GM23338 (cell line): ENCODE data around the gene CIT. TPM values are rescaled to one million over a fixed set of nuclear protein-coding genes. Genes with fewer than 3 reads are reported as not detected.

Experiments used
- ATAC-seq: fragments of 200-7000 bp; cut with Tn5 transposase; 3 replicates; pipeline ENCODE4 v1.9.1; 2020
- DNase-seq: peaks from one replicate; pipeline ENCODE4 v3.0.0-alpha.2; 2015; ENCODE audit warnings: low spot score
- H2AFZ ChIP-seq: fragments of 200-600 bp; sonication (generic); 2 replicates; pipeline ENCODE4 v1.8.0; 2016; ENCODE audit warnings: antibody characterized with exemption, mild to moderate bottlenecking, moderate library complexity
- H3F3A ChIP-seq: fragments of 200-600 bp; sonication (generic); replicated peaks from 2 replicates; pipeline ENCODE4 v1.8.0; 2017; ENCODE audit warnings: antibody characterized with exemption, mixed run types, low read depth
- H3K27ac ChIP-seq: fragments of 200-600 bp; sonication (generic); 2 replicates; pipeline ENCODE4 v1.6.1; 2016; ENCODE audit warnings: low read depth
- H3K27me3 ChIP-seq: fragments of 200-600 bp; sonication (generic); 2 replicates; pipeline ENCODE4 v1.8.0; 2016; ENCODE audit warnings: mild to moderate bottlenecking, mixed run types, moderate library complexity; ENCODE audit not compliant: insufficient read depth
- H3K36me3 ChIP-seq: fragments of 200-600 bp; sonication (generic); 2 replicates; pipeline ENCODE4 v1.8.0; 2016; ENCODE audit warnings: mild to moderate bottlenecking; ENCODE audit not compliant: insufficient read depth
- H3K4me1 ChIP-seq: fragments of 200-600 bp; sonication (generic); 2 replicates; pipeline ENCODE4 v1.8.0; 2016; ENCODE audit warnings: mild to moderate bottlenecking, moderate library complexity; ENCODE audit not compliant: insufficient read depth
- H3K4me2 ChIP-seq: fragments of 200-600 bp; sonication (generic); 2 replicates; pipeline ENCODE4 v1.7.1; 2017; ENCODE audit warnings: mixed run types
- H3K4me3 ChIP-seq: fragments of 200-600 bp; sonication (generic); 2 replicates; pipeline ENCODE4 v1.6.1; 2016; ENCODE audit warnings: mixed run types
- H3K79me2 ChIP-seq: fragments of 200-600 bp; sonication (generic); replicated peaks from 2 replicates; pipeline ENCODE4 v1.8.0; 2017; ENCODE audit warnings: mild to moderate bottlenecking; ENCODE audit not compliant: insufficient read depth
- H3K9me2 ChIP-seq: fragments of 200-600 bp; sonication (generic); 2 replicates; pipeline ENCODE4 v1.8.0; 2017; ENCODE audit not compliant: insufficient read depth
- H4K20me1 ChIP-seq: fragments of 200-600 bp; sonication (generic); replicated peaks from 2 replicates; pipeline ENCODE4 v1.8.0; 2017; ENCODE audit warnings: mild to moderate bottlenecking; ENCODE audit not compliant: insufficient read depth
- H3K27ac Mint-ChIP-seq: 2 replicates; pipeline ENCODE4 v1.8.0; 2020; ENCODE audit warnings: inconsistent platforms, mild to moderate bottlenecking, moderate library complexity, mixed read lengths
- H3K27me3 Mint-ChIP-seq: 3 replicates; pipeline ENCODE4 v1.8.0; 2022; ENCODE audit warnings: low read depth, mild to moderate bottlenecking, moderate library complexity, mixed read lengths, inconsistent platforms; ENCODE audit not compliant: insufficient read depth, poor library complexity
- H3K36me3 Mint-ChIP-seq: 3 replicates; pipeline ENCODE4 v1.8.0; 2021; ENCODE audit warnings: low read depth, mild to moderate bottlenecking, inconsistent platforms, moderate library complexity, mixed read lengths
- H3K4me1 Mint-ChIP-seq: 3 replicates; pipeline ENCODE4 v1.8.0; 2020; ENCODE audit warnings: mild to moderate bottlenecking, inconsistent platforms, mixed read lengths
- H3K4me3 Mint-ChIP-seq: 3 replicates; pipeline ENCODE4 v1.8.0; 2021; ENCODE audit warnings: moderate library complexity, mild to moderate bottlenecking, inconsistent platforms, mixed read lengths
- H3K9me3 Mint-ChIP-seq: 3 replicates; pipeline ENCODE4 v1.8.0; 2020; ENCODE audit warnings: moderate library complexity, mild to moderate bottlenecking, inconsistent platforms, mixed read lengths
- EZH2 ChIP-seq: fragments of 200-600 bp; sonication (generic); IDR thresholded peaks from one replicate; pipeline ENCODE4 v1.8.0; 2017; ENCODE audit warnings: antibody characterized with exemption, mild to moderate bottlenecking, low read depth; ENCODE audit not compliant: unreplicated experiment
- JUNB ChIP-seq: IDR thresholded peaks from one replicate; pipeline ENCODE4 v1.6.1; 2016; ENCODE audit warnings: antibody characterized with exemption; ENCODE audit not compliant: unreplicated experiment
- NANOG ChIP-seq: IDR thresholded peaks from 2 replicates; pipeline ENCODE4 v1.6.1; 2016; ENCODE audit warnings: antibody characterized with exemption, borderline replicate concordance
- POLR2AphosphoS5 ChIP-seq: IDR thresholded peaks from 2 replicates; pipeline ENCODE4 v1.6.1; 2016; ENCODE audit warnings: antibody characterized with exemption, low read depth
- ZNF114 ChIP-seq: fragments of 250-450 bp; sonication (Bioruptor Pico); IDR thresholded peaks from 2 replicates; pipeline ENCODE4 v1.5.0; 2020; ENCODE audit warnings: mild to moderate bottlenecking, moderate library complexity
- ZNF331 ChIP-seq: fragments of 250-450 bp; sonication (Bioruptor Pico); IDR thresholded peaks from 2 replicates; pipeline ENCODE4 v1.5.0; 2020; ENCODE audit warnings: low read depth, mild to moderate bottlenecking, moderate library complexity
- polyA plus RNA-seq: library from polyadenylated mRNA; unstranded; fragments of >200 nt; fragmentation: Nextera tagmentation; extraction: Ambion mirVana; gene quantifications from 2 replicates; pipeline ENCODE4 v1.2.1, GENCODE V29; 2016
- total RNA-seq: library from RNA; depleted of rRNA; stranded (reverse); fragments of >200 nt; shearing (Covaris generic); gene quantifications from 2 replicates; pipeline ENCODE4 v1.2.3, GENCODE V29; 2014
- TF ChIP-seq, protein P1 (sequence below): fragments of 250-450 bp; sonication (Bioruptor Pico); IDR thresholded peaks from 2 replicates; pipeline ENCODE4 v1.5.0; 2020; ENCODE audit warnings: mild to moderate bottlenecking, moderate library complexity
- TF ChIP-seq, protein P2 (sequence below), 2 experiments: fragments of 200-600 bp in 1 of 2; sonication (generic) in 1 of 2; conservative IDR thresholded peaks; 2 replicates each; pipeline versions ENCODE4 v1.5.1 to v1.6.1; 2016 to 2017; ENCODE audit warnings: antibody characterized with exemption in 2 of 2, low read depth in 2 of 2, mild to moderate bottlenecking in 2 of 2, moderate library complexity in 1 of 2

Gene CIT
- total and polyA plus RNA-seq, 2 experiments from 2014 or later = 9.7 to 47.8 TPM

DNA sequence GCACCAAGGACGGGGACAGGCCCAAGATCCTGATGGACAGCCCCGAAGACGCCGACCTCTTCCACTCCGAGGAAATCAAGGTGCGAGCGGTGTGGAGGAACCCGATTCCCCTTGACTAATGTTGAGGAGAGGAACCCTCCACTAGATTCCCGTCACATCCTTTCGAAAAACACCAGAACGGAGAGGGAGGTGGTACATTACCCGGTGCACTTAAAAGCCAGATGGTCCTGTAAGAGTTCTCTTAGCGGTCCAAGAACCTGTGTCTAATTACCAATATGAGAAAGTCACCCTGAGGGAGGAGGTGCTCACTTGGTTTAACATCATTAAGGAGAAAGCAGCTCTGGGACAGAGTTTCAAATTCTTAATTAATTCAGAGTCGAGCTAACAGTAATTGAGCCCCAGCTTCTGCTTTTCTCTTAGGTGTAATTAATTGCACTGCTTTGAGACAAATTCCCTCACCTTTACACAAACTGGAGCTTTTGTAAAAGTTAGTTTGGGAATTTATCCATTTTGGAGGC is 208.7 kb downstream of the CIT start:
- peaks cover 10% of the 10 kb centered on the region for H3K4me1 Mint-ChIP-seq
- Histone ChIP-seq H3K79me2 (peaks cover 37% of the 10 kb centered on the region), H3K9me2 (no peaks in the 10 kb centered on the region)

More for the DNA sequence above, 208.7 kb downstream of the CIT start:
- peak overlapping the region; percentile 97 for H3K4me3 Mint-ChIP-seq
- Histone ChIP-seq H3K4me2 (peak overlapping the region; percentile 99), H3K36me3 (peaks cover 26% of the 10 kb centered on the region), H3K27me3 (no peaks in the 10 kb centered on the region), H3K4me1 (no peaks in the 10 kb centered on the region; the same call in 1 of the 2 replicates), H4K20me1 (peaks cover 20% of the 10 kb centered on the region; the same call in 1 of the 2 replicates), H3K4me3 (peak overlapping the region; percentile 96), H3F3A (peaks cover 5% of the 10 kb centered on the region), H3K27ac (peak overlapping the region; percentile 99), H2AFZ (peak overlapping the region; percentile 98)
- peaks cover 3% of the 10 kb centered on the region for H3K27me3 Mint-ChIP-seq
- TF ChIP-seq ZNF331 (CRISPR knock-in tag) (no peak), EZH2 (no peak), POLR2AphosphoS5 (no peak), ZNF114 (CRISPR knock-in tag) (no peak), JUNB (no peak), NANOG (no peak)
- TF ChIP-seq, protein P1, sequence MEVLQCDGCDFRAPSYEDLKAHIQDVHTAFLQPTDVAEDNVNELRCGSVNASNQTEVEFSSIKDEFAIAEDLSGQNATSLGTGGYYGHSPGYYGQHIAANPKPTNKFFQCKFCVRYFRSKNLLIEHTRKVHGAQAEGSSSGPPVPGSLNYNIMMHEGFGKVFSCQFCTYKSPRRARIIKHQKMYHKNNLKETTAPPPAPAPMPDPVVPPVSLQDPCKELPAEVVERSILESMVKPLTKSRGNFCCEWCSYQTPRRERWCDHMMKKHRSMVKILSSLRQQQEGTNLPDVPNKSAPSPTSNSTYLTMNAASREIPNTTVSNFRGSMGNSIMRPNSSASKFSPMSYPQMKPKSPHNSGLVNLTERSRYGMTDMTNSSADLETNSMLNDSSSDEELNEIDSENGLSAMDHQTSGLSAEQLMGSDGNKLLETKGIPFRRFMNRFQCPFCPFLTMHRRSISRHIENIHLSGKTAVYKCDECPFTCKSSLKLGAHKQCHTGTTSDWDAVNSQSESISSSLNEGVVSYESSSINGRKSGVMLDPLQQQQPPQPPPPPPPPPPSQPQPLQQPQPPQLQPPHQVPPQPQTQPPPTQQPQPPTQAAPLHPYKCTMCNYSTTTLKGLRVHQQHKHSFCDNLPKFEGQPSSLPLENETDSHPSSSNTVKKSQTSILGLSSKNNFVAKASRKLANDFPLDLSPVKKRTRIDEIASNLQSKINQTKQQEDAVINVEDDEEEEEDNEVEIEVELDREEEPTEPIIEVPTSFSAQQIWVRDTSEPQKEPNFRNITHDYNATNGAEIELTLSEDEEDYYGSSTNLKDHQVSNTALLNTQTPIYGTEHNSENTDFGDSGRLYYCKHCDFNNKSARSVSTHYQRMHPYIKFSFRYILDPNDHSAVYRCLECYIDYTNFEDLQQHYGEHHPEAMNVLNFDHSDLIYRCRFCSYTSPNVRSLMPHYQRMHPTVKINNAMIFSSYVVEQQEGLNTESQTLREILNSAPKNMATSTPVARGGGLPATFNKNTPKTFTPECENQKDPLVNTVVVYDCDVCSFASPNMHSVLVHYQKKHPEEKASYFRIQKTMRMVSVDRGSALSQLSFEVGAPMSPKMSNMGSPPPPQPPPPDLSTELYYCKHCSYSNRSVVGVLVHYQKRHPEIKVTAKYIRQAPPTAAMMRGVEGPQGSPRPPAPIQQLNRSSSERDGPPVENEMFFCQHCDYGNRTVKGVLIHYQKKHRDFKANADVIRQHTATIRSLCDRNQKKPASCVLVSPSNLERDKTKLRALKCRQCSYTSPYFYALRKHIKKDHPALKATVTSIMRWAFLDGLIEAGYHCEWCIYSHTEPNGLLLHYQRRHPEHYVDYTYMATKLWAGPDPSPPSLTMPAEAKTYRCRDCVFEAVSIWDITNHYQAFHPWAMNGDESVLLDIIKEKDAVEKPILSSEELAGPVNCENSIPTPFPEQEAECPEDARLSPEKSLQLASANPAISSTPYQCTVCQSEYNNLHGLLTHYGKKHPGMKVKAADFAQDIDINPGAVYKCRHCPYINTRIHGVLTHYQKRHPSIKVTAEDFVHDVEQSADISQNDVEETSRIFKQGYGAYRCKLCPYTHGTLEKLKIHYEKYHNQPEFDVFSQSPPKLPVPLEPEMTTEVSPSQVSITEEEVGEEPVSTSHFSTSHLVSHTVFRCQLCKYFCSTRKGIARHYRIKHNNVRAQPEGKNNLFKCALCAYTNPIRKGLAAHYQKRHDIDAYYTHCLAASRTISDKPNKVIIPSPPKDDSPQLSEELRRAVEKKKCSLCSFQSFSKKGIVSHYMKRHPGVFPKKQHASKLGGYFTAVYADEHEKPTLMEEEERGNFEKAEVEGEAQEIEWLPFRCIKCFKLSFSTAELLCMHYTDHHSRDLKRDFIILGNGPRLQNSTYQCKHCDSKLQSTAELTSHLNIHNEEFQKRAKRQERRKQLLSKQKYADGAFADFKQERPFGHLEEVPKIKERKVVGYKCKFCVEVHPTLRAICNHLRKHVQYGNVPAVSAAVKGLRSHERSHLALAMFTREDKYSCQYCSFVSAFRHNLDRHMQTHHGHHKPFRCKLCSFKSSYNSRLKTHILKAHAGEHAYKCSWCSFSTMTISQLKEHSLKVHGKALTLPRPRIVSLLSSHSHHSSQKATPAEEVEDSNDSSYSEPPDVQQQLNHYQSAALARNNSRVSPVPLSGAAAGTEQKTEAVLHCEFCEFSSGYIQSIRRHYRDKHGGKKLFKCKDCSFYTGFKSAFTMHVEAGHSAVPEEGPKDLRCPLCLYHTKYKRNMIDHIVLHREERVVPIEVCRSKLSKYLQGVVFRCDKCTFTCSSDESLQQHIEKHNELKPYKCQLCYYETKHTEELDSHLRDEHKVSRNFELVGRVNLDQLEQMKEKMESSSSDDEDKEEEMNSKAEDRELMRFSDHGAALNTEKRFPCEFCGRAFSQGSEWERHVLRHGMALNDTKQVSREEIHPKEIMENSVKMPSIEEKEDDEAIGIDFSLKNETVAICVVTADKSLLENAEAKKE = no peak
- TF ChIP-seq, protein P2, sequence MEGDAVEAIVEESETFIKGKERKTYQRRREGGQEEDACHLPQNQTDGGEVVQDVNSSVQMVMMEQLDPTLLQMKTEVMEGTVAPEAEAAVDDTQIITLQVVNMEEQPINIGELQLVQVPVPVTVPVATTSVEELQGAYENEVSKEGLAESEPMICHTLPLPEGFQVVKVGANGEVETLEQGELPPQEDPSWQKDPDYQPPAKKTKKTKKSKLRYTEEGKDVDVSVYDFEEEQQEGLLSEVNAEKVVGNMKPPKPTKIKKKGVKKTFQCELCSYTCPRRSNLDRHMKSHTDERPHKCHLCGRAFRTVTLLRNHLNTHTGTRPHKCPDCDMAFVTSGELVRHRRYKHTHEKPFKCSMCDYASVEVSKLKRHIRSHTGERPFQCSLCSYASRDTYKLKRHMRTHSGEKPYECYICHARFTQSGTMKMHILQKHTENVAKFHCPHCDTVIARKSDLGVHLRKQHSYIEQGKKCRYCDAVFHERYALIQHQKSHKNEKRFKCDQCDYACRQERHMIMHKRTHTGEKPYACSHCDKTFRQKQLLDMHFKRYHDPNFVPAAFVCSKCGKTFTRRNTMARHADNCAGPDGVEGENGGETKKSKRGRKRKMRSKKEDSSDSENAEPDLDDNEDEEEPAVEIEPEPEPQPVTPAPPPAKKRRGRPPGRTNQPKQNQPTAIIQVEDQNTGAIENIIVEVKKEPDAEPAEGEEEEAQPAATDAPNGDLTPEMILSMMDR (conservative IDR thresholded peaks at IDR 0.05; ENCODE audit: low read depth in 2 of 2) = no peak
- H3K9me3 Mint-ChIP-seq = no peaks in the 10 kb centered on the region
- no peak for ATAC-seq
- DNase-seq = no peak
- peaks cover 41% of the 10 kb centered on the region for H3K36me3 Mint-ChIP-seq
- H3K27ac Mint-ChIP-seq = peak overlapping the region; percentile 93
